Epithelial cell of proximal tubule (primary cell): ENCODE results near the gene KIRREL1. TPM values are rescaled to one million over a fixed set of nuclear protein-coding genes. Genes with fewer than 3 reads are reported as not detected.

Experiments
- DNase-seq: peaks from one replicate; pipeline ENCODE4 v3.0.0-alpha.2; 2011; ENCODE audit warnings: low read depth
- H3K4me3 ChIP-seq: 2 replicates; pipeline ENCODE4 v1.5.1; 2011; ENCODE audit warnings: low read depth, mild to moderate bottlenecking, low read length
- CTCF ChIP-seq: conservative IDR thresholded peaks from 2 replicates; pipeline ENCODE4 v1.5.1; 2012; ENCODE audit warnings: low read depth, mild to moderate bottlenecking, low read length
- total RNA-seq: library from RNA; depleted of rRNA; stranded (reverse); fragments of >200 nt; gene quantifications from 2 replicates; pipeline ENCODE4 v1.2.3, GENCODE V29; 2015

Gene KIRREL1
- total RNA-seq, 1 donor from 2014 or later, result 194 TPM

- H3K4me3 ChIP-seq, result no peak overlapping the region
- no peak for DNase-seq
- no peak for TF ChIP-seq CTCF
Measured at GRCh38 chr1:158058237-158058985, 65.0 kb downstream of the KIRREL1 start.

GRCh38 chr1:158059984-158060383, 66.5 kb downstream of the KIRREL1 start:
- TF ChIP-seq CTCF, result no peak
- H3K4me3 ChIP-seq, result no peak overlapping the region
- no peak for DNase-seq

GRCh38 chr1:158062174-158062573, 68.7 kb downstream of the KIRREL1 start:
- no peak for TF ChIP-seq CTCF
- no peak for DNase-seq
- no peak overlapping the region for H3K4me3 ChIP-seq

GRCh38 chr1:158067662-158068061, 74.2 kb downstream of the KIRREL1 start:
- no peak for TF ChIP-seq CTCF
- no peak overlapping the region for H3K4me3 ChIP-seq
- DNase-seq, result no peak

GRCh38 chr1:158068918-158069317, 75.5 kb downstream of the KIRREL1 start:
- DNase-seq, result no peak
- TF ChIP-seq CTCF, result no peak

GRCh38 chr1:158071138-158071537, 77.7 kb downstream of the KIRREL1 start:
- DNase-seq, result no peak
- H3K4me3 ChIP-seq, result no peak overlapping the region
- no peak for TF ChIP-seq CTCF

More at GRCh38 chr1:158068918-158069317, 75.5 kb downstream of the KIRREL1 start:
- no peak overlapping the region for H3K4me3 ChIP-seq

- no peak overlapping the region for H3K4me3 ChIP-seq
- TF ChIP-seq CTCF, result no peak
- DNase-seq, result no peak
Measured at GRCh38 chr1:158075078-158075477, 81.6 kb downstream of the KIRREL1 start.
